Endothelial cell of umbilical vein (primary cell): ENCODE data around the gene RNU6-8. TPM values are rescaled to one million over a fixed set of nuclear protein-coding genes. Genes with fewer than 3 reads are reported as not detected.

ENCODE experiments used
- BruUV-seq: library from RNA; stranded (reverse); fragments of 400-500 nt; replicated peaks from 2 replicates; lab custom pipeline; 2021; lab: Mats Ljungman, UMichigan
- CTCF ChIA-PET: fragments of 300-600, 350-600 bp; sonication (Branson Sonifier 250); formaldehyde crosslinking; loops from one replicate; lab custom pipeline; 2021; ENCODE audit warnings: antibody characterized with exemption, inconsistent platforms; lab: Charles Lee
- POLR2A ChIA-PET: fragments of 300-600, 350-600 bp; sonication (Branson Sonifier 250); formaldehyde crosslinking; loops from one replicate; lab custom pipeline; 2021; ENCODE audit warnings: antibody characterized with exemption, inconsistent platforms; lab: Charles Lee
- DNase-seq: peaks from one replicate; pipeline ENCODE4 v3.0.0-alpha.2; 2011; ENCODE audit warnings: low read depth, low spot score
- FAIRE-seq: peaks from 2 replicates; lab custom pipeline; 2011; peaks lifted over from hg19 to GRCh38; lab: Jason Lieb, UNC
- H2AFZ ChIP-seq: 2 replicates; pipeline ENCODE4 v1.6.0; 2012; ENCODE audit warnings: low read depth, low read length, control low read depth, inconsistent platforms
- H3K27ac ChIP-seq: 2 replicates; pipeline ENCODE4 v1.5.1; 2011; ENCODE audit warnings: low read depth, mild to moderate bottlenecking, control low read depth, low read length, moderate library complexity; ENCODE audit not compliant: insufficient read depth
- H3K27me3 ChIP-seq, 2 experiments: 2 replicates each; pipeline versions ENCODE4 v1.6.0 to v1.6.1; 2011; ENCODE audit warnings: low read length in 2 of 2, mixed read lengths in 1 of 2; ENCODE audit not compliant: control insufficient read depth in 2 of 2, insufficient read depth in 2 of 2
- H3K36me3 ChIP-seq, 2 experiments: 2 replicates in 1 of 2; 3 replicates in 1 of 2; pipeline ENCODE4 v1.5.1; 2011; ENCODE audit warnings: low read length in 2 of 2, mild to moderate bottlenecking in 1 of 2, moderate library complexity in 1 of 2; ENCODE audit not compliant: control insufficient read depth in 2 of 2, insufficient read depth in 2 of 2; ENCODE audit errors: extremely low read depth in 1 of 2
- H3K4me1 ChIP-seq: 3 replicates; pipeline ENCODE4 v1.5.1; 2011; ENCODE audit warnings: mild to moderate bottlenecking, low read length; ENCODE audit not compliant: control insufficient read depth, insufficient read depth; ENCODE audit errors: extremely low read depth
- H3K4me2 ChIP-seq: 2 replicates; pipeline ENCODE4 v1.6.1; 2011; ENCODE audit warnings: low read length, control low read depth, mixed read lengths; ENCODE audit not compliant: insufficient read depth
- H3K4me3 ChIP-seq, 3 experiments: fragments of 200-600 bp in 1 of 3; sonication (generic), shearing (Covaris generic) in 1 of 3; replicated peaks in 1 of 3; 2 replicates each; pipeline ENCODE4 v1.5.1; 2011 to 2016; ENCODE audit warnings: control low read depth in 3 of 3, low read length in 3 of 3, mild to moderate bottlenecking in 2 of 3, inconsistent platforms in 1 of 3, low read depth in 1 of 3, moderate library complexity in 1 of 3; ENCODE audit not compliant: insufficient read depth in 1 of 3
- H3K79me2 ChIP-seq: 2 replicates; pipeline ENCODE4 v1.6.0; 2012; ENCODE audit warnings: low read length, inconsistent platforms; ENCODE audit not compliant: control insufficient read depth, insufficient read depth
- H3K9ac ChIP-seq: replicated peaks from 2 replicates; pipeline ENCODE3; 2011; ENCODE audit warnings: low read length, control low read depth; ENCODE audit not compliant: insufficient read depth; ENCODE audit errors: extremely low read depth
- H3K9me1 ChIP-seq: replicated peaks from 3 replicates; pipeline ENCODE4 v1.6.0; 2011; ENCODE audit warnings: mild to moderate bottlenecking, low read length; ENCODE audit not compliant: control insufficient read depth, insufficient read depth; ENCODE audit errors: extremely low read depth
- H3K9me3 ChIP-seq: replicated peaks from 2 replicates; pipeline ENCODE4 v1.5.1; 2012; ENCODE audit warnings: low read length, inconsistent platforms; ENCODE audit not compliant: control insufficient read depth, insufficient read depth
- H4K20me1 ChIP-seq: replicated peaks from 2 replicates; pipeline ENCODE3; 2011; ENCODE audit warnings: mild to moderate bottlenecking, low read length; ENCODE audit not compliant: control insufficient read depth, insufficient read depth; ENCODE audit errors: extremely low read depth
- CTCF ChIP-seq, 2 donors: IDR thresholded peaks; 1 replicate in 1 of 2; 2 replicates in 1 of 2; pipeline ENCODE4 v1.5.1; 2011; ENCODE audit warnings: low read length in 2 of 2, mild to moderate bottlenecking in 2 of 2, moderate library complexity in 2 of 2, control low read depth in 1 of 2, inconsistent platforms in 1 of 2, low read depth in 1 of 2; ENCODE audit not compliant: insufficient read depth in 1 of 2; ENCODE audit errors: extremely low read depth in 1 of 2
- EZH2 ChIP-seq: IDR thresholded peaks from 2 replicates; pipeline ENCODE4 v1.6.1; 2012; ENCODE audit warnings: borderline replicate concordance, low read depth, mild to moderate bottlenecking, moderate library complexity, low read length, inconsistent platforms; ENCODE audit not compliant: severe bottlenecking
- FOS ChIP-seq: IDR thresholded peaks from 2 replicates; pipeline ENCODE4 v1.6.1; 2011; ENCODE audit warnings: mild to moderate bottlenecking, low read length, moderate library complexity, borderline replicate concordance; ENCODE audit not compliant: insufficient read depth
- MAX ChIP-seq: IDR thresholded peaks from 2 replicates; pipeline ENCODE4 v1.6.1; 2011; ENCODE audit not compliant: insufficient read depth, insufficient read length
- POLR2A ChIP-seq: IDR thresholded peaks from 2 replicates; pipeline ENCODE4 v1.6.1; 2012; ENCODE audit warnings: low read depth, mild to moderate bottlenecking, control low read depth, low read length
- POLR2AphosphoS5 ChIP-seq: IDR thresholded peaks from 2 replicates; pipeline ENCODE4 v1.6.1; 2012; ENCODE audit warnings: low read depth, mild to moderate bottlenecking, control low read depth, low read length, moderate library complexity; ENCODE audit not compliant: insufficient read depth
- dilution Hi-C: fragments of 300-500 bp; cut with MboI; formaldehyde crosslinking; loops from one replicate; pipeline ENCODE4 v1.15.0; 2019; ENCODE audit warnings: low sequenced_read_pairs; ENCODE audit not compliant: extremely low pct_ligation_motif_present
- intact Hi-C: fragments of 100-400 bp; cut with micrococcal nuclease; formaldehyde crosslinking; loops from one replicate; pipeline ENCODE4 v1.10.0; 2022
- polyA plus RNA-seq, 4 experiments: library from polyadenylated mRNA; depleted of rRNA in 3 of 4; stranded (reverse) in 3 of 4; unstranded in 1 of 4; fragments of >200 nt; gene quantifications; 2 replicates each; pipeline versions ENCODE4 v1.2.1 to v1.2.3, GENCODE V29; 2011 to 2012; ENCODE audit warnings: missing spikeins in 1 of 4
- total RNA-seq: library from RNA; stranded (reverse); gene quantifications from 2 replicates; pipeline ENCODE4 v1.2.3, GENCODE V29; 2021

RNU6-8 gene
- total and polyA plus RNA-seq, 2 donors (not counting 3 experiments of a cell fraction or from before 2014, with no cell fraction given): not detected

DNA sequence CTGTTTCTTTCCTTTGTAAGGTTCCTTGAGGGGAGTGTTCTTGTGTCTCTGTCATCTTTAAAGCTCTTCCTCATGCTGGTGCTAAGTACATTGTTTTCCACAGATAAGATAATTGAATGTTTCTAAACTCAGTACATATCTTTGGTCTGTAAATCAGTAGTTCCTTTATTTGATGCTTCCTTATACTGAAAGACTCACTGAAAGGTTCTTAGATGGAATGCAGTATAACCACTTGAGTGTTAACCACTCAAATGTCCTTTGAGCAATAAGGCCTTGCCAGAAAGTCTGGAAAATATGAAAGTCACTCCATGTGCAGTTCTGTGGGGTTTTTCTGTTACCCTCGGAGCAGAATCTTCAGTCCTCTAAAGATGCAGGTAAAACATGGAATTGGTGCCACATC lies 23.0 kb upstream of the RNU6-8 start:
- no peak for FAIRE-seq

More for the DNA sequence above, 23.0 kb upstream of the RNU6-8 start:
- Histone ChIP-seq H3K4me3 (no peak overlapping the region), H3K9ac (no peak overlapping the region), H3K27me3 (peaks cover 0 to 1% of the 10 kb centered on the region in 2 experiments), H3K79me2 (no peaks in the 10 kb centered on the region), H3K4me2 (no peak overlapping the region), H3K36me3 (no peaks in the 10 kb centered on the region), H2AFZ (no peak overlapping the region), H3K4me1 (no peaks in the 10 kb centered on the region), H4K20me1 (no peaks in the 10 kb centered on the region), H3K9me1 (no peaks in the 10 kb centered on the region), H3K9me3 (no peaks in the 10 kb centered on the region), H3K27ac (no peak overlapping the region)
- TF ChIP-seq MAX (no peak), EZH2 (no peak), POLR2AphosphoS5 (no peak), POLR2A (no peak), CTCF (IDR thresholded peaks at IDR 0.05; ENCODE audit: extremely low read depth in 1 of 2, insufficient read depth in 1 of 2, low read depth in 1 of 2, low read length in 2 of 2) (no peak), FOS (no peak)
- intact Hi-C loops (no loop called here), dilution Hi-C loops (no loop called here)
- no TSS peak for BruUV-seq
- CTCF ChIA-PET: no interaction called here
- POLR2A ChIA-PET: no interaction called here
- no peak for DNase-seq
